ENCODE data around the gene FGD6.

The FGD6 gene

DNA sequence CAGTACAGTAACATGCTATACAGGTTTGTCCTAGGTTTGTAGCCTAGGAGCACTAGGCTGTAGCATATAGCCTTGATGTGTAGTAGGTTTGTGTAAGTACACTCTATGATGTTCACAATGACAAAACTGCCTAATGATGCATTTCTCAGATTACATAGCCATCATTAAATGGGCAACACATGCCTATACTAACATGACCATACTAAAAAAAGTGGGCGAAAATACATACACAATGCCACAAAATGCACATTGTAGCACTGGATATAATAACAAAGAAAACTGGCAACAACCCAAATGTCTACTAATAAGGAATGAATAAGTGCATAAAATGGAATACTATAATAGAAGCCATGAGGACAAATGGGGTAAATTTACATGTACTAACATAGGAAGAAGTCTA, 182.5 kb downstream of the FGD6 start:
- TF ChIP-seq GATA3 (IDR thresholded peaks at IDR 0.05; ENCODE audit: low read depth, low read length) = no peak
- TF ChIP-seq GATA2 (IDR thresholded peaks at IDR 0.05; ENCODE audit: low read depth, low read length) = no peak

Measured in SH-SY5Y (cell line).